ENCODE data around the gene EDDM3A.

DNA sequence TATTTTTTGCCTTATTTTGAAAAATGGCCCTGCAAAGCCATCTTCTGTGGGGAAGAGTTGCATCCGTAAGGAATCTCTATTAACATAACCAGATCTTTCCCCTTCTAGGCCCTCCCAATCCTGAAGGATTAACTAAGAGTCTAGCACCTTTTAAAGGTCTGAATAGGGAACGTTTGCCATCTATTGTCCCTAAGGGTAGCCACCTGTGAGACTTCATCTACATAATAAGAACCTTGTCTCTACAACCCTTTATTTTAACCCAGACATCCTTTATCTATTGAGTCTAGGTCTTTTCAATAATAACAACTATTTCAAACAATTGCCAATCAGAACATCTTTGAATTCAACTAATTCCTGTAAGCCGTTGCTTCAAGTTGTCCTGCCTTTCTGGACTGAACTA is 27.0 kb downstream of the EDDM3A start:
- TF ChIP-seq POLR2AphosphoS5 (IDR thresholded peaks at IDR 0.05; ENCODE audit: low read depth, low read length) (no peak), POLR2A (IDR thresholded peaks at IDR 0.05; ENCODE audit: low read depth, low read length) (no peak), TAF1 (IDR thresholded peaks at IDR 0.05; ENCODE audit: low read depth, low read length) (no peak), PAX5 (IDR thresholded peaks at IDR 0.05; ENCODE audit: insufficient read depth, low read length, severe bottlenecking) (no peak), POU2F2 (IDR thresholded peaks at IDR 0.05; ENCODE audit: low read depth, low read length) (no peak), SPI1 (IDR thresholded peaks at IDR 0.05; ENCODE audit: low read depth, low read length) (no peak)

Data from GM12891 (cell line).